Measurements from ENCODE around the gene KRT79. TPM values are rescaled to one million over a fixed set of nuclear protein-coding genes. Genes with fewer than 3 reads are reported as not detected.

The KRT79 gene
- total RNA-seq, 1 donor from 2014 or later: not detected

DNA sequence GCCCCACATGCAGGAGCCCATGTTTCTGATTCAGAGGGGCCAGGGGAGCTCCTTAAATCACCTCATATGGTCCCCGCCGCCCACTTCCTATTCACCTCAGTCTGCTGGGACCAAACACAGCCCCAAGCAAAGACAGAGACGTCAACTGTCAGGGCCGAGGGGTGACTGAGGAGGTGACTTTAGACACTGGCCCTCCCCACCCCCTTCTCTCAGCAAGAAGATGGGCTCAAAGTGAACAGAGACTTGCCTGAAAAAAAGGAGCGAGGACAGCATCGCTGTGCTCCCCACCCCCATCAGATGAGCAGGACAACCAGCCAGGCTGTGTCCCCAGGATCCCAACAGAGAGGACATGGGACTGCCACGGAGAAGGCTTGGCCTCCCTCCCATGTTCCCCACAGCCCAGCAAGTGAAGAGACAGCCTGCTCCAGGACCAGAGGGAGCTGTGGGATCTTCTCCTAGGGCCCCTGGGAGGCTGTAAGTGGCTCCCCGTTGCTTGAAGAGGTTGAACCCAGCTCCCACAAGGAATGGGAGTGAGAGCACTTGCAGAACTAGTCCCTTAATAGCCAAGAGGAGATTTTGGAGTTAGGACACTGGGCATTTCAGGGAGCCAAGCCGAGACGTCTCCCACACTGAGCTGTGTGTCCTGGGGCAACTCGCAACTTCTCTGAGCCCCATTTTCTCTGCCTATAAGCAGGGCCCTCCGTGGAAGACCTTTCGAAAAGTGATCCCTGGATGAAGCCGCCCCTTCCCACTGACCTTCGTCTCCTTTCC, 1.3 kb upstream of the KRT79 start:
- no peak for DNase-seq (ENCODE audit: low read depth)

DNA sequence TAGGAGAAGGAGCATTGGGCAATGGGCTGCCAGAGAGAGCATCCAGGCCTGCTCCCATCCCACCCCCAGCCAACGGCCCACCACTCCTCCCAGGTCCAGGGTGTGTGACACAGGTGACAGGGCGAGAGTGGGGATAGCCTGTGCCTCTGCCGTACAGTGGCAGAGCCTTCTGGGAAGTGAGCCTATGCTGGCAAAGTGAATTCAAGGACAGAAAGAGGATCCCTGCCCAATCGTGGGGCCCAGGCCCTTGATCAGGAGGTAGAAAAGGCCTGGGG, 553 bp upstream of the KRT79 start:
- no peak for DNase-seq (ENCODE audit: low read depth)

DNA sequence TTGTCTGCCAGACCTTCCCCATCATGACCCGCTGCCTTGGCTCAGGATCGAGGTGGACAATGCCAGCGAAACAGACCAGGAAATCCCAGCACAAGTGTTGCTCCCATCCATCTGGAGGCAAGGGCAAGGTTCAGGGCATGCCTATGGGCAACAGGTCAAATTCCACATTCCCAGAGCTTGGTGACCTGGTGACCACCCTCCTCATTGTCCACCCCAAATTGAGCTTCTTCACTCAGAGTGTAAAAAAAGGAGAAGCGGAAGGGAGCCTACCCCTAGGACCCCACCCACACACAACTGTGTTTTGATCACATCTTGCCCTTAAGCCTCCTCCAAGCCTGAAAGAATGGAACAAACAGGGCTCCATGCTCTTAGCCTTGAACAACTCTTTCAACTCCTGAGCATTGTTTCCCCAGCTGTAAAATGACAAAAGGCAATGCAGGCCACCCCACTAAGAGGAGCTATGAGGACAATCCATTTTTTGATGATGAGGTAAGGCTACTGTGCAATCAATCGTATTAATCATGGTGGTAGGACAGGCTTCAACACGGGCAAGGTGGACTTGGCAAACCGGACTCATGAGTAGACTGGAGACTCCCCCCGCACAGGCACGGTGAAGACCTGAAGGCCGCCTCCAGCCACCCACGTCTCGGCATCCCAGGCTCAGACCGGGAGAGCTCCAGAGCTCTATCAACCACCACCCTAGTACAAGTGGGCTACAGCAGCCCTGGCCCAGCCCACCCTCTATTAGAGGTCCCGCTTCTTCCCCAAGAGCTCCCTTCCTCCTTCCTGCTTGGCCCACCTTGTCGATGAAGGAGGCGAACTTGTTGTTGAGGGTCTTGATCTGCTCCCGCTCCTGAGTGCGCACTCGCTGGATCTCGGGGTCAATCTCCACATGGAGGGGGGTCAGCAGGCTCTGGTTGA, 866 bp downstream of the KRT79 start:
- DNase-seq (ENCODE audit: low read depth): no peak

DNA sequence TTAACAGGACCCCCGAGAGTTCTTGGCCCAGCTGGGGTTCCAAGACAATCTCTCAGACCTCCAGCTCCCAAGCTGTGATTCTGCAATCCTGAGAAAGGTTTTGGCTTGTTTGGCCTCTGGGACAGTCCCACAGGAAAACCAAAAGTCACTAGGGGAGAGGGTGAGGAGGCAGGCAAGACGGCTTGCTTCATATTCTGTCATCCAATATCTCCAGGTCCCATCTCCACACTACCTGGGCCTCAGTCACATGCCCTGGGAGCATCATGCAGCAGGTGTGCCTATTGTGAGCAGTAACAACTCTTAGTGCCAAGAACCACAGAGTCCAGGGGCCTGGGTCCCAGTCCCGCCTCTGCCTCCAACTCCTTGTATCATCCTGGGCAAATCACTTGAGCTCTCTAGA, 1.7 kb downstream of the KRT79 start:
- no peak for DNase-seq (ENCODE audit: low read depth)

DNA sequence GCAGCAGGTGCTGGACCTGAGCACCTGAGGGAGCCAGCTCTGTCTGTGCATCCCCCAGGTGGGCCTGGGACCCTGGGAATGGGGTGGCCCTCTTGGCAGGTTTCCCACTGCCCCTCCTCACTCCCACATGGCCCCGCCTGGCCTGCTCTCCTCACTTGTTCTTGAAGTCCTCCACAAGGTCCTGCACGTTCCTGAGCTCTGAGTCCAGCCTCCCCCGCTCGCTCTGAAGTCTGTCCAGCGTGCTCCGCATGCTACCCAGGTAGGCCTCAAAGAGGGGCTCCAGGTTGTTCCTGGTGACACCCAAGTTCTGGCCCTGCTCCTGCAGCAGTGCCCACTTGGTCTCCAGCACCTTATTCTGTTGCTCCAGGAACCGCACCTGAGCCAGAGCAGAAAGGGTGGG, 2.9 kb downstream of the KRT79 start:
- DNase-seq (ENCODE audit: low read depth): no peak

DNA sequence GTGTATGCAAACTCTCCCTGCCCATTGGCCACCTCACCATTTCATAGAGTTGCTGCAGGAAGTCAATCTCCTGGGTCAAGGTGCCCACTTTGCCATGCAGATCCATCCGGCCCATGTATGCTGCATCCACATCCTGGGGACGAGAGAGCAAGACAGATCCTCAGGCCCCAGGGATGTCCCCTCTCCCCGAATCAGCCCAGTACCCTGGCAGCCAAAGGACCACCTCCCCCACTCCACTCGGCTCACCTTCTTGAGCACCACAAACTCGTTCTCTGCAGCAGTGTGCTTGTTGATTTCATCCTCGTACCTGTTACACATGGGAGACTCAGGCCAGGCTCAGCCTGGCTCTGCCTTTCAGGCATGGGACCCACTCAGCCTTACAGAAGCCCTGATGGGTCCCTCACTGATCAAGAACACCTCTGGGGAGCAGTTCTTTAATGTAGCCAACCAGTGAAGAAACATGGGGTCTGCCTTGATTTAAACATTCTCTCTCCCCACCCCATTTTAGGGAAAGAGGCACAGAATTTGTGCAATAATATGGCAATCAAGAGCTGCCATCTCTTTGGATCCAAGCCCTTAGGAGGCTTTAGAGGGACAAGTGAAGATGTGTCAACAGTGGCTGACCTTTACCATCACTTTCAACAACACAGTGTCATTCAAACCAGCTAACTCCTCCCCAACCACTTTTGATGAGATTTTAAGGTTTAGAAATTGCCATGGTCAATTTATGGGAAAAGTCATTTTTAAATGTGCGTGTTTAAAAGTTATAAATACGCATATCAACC, 3.9 kb downstream of the KRT79 start:
- DNase-seq (ENCODE audit: low read depth): no peak

DNA sequence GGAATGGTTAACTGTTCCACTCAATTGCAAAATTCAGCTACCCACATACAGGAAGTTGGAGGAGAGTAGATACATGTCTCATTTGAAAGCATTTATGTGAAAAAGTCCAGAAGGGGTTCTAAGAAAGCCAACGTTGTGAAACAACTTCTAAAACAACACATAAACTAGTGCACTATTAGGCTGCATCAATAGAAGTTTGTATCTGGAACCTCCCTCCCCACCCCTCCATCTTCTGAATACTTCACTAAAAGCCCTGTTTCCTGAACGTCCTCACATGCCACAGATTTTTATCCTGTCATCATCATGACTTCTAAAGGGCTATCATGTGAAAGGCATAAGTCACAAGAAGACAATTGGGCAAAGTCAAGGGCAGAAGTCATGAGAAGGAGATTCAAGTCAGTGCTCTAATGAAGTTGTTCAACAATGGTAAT, 5.5 kb downstream of the KRT79 start:
- peak; percentile 48 for DNase-seq (ENCODE audit: low read depth)

DNA sequence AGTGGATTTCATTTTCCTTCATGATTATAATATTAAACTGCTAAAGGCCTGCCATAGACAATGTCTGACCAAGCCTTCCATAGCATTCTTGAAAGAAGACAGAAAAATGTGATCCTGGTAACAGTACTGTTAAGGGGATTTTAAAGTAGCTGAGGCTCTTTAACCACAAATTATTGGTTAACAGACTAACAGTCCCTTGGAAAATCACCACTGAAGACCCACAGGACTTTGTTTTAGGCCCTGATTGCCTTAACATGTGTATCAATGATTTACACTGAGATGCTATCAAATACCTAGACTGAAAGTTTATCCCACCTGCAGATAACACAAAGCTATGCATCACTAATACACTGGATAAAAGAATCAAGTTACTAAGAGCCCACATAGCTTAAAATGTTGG, 6.0 kb downstream of the KRT79 start:
- peak; percentile 57 for DNase-seq (ENCODE audit: low read depth)

DNA sequence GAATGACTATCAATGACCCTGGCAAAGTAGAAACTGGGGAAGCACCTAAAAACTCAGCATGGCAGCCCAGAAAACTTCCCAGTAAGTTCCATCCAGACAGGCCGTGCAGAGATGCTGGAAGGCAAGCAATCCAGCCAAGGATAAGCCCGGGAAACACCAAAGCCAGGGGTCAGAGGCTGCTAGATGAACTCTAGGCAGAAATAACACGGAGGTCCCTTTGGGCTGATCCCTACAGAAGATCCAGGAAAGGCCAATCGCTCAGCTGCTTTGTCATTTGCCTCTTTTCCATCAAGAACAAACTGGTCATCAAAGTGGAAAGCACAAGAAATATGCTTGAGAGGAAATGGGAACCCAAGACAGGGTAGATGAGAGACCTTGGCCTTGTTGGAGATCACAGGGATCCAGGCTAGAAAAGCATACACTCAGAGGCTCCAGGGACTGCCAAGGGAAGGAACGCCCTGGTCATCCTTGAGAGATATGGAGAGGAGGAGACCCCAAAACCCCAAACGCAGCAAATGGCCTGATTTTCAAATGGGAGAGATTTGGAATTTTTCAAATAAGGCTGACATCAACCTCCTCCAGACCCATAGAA, 6.5 kb downstream of the KRT79 start:
- no peak for DNase-seq (ENCODE audit: low read depth)

DNA sequence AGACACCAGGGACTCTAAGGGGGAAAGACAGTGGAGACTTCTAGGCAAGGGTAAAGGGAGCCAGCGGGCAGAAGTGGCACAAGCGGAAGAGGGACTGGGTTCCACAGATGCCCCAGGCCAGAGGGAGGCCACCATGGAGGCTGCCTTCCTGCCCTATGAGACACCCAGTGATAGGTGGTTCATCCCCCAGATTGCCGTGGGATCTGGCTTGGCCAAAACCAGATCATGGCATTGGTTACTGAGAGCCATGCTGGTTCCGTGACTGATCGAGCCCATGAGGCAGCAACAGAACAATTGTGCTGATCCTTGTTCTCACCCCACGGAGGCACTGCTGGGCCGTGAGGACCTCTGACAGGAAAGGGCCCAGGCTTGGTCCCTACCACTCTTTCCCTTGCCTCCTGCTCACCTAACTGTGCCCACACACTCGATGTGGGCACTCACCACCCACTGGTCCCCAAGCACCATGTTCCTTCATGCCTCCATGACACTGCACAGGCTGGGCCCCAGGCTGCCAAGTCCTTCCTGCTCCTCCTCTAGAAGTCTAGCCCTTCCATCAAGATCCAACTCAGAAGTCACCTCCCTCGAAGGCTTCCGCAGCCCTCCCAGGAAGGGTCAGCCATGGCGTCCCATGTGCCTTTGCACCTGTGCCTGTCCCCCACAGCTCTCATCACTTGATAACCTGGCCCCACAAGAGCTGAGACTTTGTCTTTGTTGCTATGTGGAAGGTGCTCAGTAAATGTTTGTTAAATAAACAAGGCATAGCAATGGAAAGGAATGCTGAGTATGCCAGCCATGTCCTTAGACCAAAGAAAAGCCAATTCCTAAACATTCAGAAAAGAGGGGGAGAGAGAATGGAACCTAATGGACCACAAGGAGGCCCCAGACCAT, 7.3 kb downstream of the KRT79 start:
- DNase-seq (ENCODE audit: low read depth): peak; percentile 66

DNA sequence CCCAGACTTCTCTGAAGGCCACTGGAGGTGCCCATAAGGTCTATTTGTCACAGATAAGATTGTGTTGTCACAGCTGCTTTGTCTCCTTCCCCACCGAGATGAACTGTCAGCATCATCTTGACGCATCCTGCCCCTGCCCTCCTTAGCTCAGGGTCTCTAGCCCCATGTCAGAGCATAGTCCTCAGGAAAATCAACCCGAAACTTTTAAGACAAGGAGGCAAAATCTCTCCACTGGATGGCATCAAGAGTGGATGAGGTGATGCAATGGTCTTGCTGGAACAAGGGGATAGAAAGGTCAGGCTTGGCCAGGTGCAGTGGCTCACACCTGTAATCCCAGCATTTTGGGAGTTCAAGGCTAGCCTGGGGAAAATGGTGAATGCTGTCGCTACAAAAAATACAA, 8.2 kb downstream of the KRT79 start:
- no peak for DNase-seq (ENCODE audit: low read depth)

DNA sequence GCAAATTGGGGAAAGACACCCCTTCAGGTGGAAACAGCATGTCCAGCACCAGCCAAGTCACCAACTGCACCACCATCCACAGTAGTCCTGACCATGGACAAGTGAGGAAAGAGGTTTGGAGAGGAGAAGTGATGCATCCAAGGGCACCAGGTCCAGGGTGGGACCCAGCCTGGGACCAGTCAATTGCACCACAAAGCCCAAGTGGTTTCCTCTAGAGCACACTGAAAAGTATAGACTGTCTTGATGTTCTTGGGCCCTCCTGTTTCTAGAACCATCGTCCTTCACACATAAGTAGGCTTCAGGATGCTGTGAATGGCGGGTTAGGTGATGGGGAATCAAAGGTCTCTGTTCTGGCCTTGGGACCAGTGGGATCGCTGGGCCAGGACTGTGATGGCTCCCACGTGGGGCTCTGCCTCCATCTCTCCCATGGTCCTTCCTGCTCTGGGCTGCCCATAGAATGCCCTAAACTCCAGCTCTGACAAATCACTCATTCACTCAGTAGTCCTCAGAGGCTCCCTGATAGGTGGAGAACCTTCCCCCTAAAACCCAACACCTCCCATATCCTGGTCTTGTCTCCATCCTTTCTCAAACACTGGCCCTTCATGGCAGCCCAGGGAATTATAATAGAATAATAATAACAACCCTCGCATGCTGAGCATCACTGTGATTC, 9.2 kb downstream of the KRT79 start:
- no peak for DNase-seq (ENCODE audit: low read depth)

DNA sequence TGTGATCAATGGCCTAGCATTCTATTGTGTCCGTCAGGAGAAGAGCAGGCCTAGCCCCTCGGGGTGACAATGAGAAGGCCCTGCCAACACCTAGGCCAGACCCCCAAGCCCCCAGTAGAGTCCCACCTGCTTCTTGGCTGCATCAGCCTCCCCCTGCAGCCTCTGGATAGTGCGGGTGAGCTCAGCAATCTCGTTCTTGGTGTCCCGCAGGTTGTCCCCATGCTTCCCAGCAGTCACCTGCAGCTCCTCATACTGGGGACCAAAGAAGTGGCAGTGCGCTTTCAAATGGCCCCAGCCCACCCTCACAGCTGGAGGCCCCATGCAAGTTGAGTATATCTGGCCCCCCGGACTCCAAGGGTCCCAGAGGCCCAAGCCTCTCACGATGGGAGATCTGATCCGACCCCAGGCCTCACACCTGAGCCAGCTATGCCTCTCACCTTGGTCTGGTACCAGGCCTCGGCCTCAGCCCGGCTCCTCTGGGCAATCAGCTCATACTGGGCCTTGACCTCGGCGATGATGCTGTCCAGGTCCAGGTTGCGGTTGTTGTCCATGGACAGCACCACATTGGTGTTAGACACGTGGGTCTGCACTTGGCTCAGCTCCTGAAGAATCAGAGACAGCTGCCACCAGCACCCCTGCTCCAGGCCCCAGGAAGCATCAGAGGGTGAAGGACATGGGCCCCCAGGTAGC, 10.2 kb downstream of the KRT79 start:
- no peak for DNase-seq (ENCODE audit: low read depth)

DNA sequence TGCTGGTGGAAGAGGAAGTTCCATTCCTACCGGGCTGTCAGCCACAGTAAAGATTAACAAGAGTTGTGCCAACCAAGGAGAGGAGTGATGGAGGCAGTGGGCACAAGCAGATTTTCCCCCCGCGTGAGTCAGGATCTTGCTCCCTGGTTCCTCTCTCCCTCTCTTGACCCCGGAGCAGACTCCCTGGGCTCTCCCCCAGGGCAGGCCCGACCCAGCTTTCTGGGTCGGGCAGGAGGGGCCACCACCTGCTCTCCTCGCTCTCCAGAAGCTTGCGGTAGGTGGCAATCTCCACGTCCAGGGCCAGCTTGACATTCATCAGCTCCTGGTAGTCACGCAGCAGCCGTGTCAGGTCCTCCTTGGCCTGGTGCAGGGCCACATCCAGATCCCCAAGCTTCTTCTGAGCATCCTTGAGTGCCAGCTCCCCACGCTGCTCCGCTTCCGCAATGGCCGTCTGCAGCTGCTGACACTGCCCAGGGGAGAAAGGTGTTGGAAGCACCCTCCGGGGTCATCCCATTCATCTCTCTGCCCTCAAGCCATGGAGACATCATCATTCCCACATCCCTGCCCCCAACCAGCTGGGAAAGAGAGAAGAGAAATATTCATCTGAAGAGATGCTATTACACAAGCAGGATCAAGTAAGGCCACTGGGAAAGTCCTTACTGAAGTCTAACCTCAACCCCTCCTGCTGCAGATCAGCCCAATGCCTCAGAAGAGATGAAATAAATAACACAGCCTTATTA, 11.2 kb downstream of the KRT79 start:
- no peak for DNase-seq (ENCODE audit: low read depth)

DNA sequence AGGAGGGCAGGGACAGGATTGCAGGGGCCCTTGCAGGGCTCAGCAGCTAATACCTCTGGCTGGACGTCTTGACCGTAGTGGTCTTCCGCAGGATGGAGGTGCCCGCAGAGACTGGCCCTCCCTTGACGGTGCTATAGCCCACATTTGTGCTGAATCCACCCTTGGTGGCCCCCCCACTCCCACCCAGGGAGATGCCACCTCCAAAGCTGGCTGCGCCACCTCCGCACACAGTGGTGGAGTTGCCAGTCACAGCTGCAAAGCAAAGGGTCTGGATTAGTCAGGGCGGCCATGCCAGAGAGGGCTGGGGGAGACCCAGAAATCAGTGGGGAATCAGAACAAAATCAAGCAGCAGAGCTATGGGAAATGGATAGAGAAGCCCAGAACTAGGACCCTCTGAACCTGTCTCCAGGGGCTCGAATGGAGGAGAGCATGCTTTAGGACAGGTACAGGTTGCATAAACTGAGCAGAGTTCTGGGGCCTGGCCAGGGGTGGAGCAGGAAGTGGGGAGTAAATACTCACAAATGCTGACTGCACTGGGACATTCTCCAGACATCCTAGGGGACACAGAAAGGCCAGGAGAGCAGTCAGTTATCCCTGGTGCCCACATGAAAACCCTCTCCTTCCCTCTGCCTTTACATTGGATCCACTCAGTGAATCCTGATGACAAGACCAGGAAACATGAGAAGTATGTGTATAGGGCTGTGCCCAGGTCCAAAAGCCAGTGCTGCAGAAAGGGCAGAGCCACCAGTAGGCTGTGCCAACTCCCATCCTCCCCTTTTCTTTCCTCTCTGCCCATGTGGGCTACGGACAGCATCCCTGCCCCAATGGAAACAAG, 12.1 kb downstream of the KRT79 start:
- peak; percentile 12 for DNase-seq (ENCODE audit: low read depth)

DNA sequence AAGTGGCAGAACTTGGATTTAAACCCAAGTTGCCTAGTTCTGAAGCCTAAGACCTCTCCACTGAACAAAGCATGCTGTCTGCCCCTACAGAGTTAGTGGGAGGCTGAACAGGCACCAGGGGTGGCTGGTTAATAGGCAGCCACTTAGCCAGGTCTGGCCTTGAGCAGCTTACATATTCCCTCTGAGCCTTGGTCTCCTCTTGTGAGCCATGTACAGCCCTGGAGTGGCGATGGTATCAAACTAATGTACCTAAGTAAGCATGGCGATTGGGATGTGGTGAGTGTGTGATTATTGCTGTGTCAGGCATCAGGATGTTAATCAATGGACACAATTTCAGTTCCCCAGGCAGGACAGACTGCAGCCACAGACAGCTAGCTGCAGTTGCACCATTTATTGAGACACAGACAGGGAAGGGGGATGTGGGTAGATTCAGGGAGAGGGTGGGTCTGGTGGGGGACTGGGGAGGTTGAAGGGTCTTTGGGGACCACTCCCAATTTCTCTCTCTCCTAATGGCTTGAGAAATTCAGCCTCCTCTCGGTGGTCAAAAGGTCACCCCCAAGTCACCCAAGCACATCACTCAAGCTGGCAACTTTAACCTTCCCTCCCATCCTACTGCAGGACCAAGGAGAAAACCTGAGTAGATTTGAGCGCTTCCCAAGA, 12.9 kb downstream of the KRT79 start:
- no peak for DNase-seq (ENCODE audit: low read depth)

DNA sequence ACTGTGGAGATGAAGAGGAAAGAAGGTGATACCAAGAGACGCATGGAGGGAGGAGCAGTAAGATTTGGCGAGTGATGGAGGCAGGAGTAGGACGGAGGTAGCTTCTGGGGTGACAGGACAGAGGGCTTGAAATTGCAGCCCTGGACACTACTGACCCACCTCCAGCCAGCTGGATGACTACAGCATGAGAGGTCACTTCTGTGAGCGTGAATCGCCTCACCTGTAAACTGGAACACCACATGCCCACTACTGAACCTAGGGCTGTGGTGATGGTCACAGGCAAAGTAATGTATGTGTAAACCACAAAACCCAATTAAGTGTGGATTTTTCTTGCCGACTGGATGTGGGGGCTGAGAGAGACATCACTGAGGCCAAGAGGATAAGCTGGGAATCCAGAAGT, 13.6 kb downstream of the KRT79 start:
- DNase-seq (ENCODE audit: low read depth): no peak

Data from renal cortical epithelial cell (primary cell).